KG1 (cell line): Measurements from ENCODE around the gene SORCS3.

Experiments used
- DNase-seq: peaks from one replicate; lab custom pipeline; 2025; lab: John Stamatoyannopoulos, UW

The SORCS3 gene

DNA sequence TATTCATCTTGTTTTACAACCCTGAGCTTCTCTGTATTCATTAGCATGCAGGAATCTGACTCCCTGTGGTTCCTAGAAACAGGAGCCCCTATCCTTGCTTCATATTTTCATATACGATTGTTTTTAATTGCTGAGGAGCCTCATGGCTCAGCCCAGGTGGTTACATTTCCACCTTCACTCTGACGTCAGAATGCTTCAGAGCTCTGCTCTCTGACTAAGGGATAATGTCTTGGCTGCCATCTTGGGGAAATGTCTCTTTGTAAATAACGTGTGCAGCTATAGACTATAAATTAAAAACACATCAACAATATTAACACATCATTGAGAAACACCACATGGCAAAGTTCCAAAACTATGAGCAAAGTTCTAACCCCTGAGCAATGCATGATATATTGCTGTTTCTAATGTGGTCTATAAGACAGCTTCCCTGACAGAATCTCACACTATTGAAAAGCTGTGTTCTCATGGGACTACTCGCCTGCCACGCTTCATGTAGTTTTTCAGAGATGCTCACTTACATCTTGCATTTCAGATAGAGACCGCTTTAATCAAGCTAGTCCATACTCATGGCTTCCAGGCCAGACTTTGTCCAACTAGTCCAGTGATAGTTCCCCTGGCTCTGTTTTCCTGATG lies 227.0 kb downstream of the SORCS3 start:
- DNase-seq: no peak

DNA sequence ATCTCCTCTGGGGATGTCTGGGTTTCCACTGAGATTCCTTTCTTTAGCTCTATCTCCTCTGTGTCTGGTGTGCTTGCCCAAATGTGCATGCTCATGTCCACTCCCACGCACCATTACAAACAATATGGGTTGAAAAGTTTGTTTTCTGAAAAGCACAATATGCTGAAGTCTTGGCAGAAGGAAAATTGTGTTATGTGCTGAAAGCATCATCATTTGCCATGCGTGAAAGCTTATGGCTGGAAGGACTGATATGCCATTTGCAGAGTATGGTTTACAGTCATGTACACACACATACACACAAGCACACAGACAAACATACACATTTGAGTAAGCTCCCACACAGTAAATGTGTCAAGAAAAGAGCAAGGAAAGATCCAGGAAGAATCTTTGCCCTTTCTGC lies 231.6 kb downstream of the SORCS3 start:
- no peak for DNase-seq

DNA sequence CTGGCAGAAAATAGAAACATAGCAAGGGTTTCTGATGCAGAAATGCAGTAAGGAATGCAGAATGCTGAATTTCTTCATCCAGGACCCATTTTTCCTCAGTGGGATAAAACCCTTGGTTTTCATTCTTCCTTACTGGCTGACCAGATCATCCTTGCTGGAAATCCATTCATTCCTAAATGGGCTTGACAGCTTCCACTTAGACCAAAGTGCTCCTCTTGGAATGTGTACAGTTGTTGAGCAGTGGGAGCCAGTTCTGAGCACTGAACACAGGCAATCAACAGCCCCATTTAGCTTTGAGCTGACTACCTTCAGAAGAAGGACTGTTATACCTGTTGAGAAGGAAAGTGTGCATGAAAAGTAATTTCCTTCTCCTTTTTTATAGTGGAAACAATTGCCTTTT lies 232.1 kb downstream of the SORCS3 start:
- DNase-seq: no peak

DNA sequence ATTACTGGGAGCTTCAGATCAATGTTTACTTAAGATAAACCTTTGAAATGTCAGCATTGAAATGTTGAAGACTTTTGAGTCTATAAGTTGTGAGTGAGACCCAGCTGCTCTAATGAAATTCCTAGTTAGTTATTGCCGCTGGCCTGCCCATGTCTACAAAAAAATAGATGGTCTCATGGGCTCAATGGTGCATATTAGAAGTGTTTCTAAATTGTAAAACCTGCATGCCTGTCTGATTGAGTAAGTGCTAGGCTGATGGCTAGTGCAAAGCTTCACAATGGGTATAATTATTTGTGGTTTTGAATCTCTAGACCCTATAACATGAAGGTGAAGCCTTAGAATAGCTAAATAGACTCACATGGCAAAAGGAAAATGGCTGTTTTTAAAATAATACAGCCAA lies 234.5 kb downstream of the SORCS3 start:
- no peak for DNase-seq

DNA sequence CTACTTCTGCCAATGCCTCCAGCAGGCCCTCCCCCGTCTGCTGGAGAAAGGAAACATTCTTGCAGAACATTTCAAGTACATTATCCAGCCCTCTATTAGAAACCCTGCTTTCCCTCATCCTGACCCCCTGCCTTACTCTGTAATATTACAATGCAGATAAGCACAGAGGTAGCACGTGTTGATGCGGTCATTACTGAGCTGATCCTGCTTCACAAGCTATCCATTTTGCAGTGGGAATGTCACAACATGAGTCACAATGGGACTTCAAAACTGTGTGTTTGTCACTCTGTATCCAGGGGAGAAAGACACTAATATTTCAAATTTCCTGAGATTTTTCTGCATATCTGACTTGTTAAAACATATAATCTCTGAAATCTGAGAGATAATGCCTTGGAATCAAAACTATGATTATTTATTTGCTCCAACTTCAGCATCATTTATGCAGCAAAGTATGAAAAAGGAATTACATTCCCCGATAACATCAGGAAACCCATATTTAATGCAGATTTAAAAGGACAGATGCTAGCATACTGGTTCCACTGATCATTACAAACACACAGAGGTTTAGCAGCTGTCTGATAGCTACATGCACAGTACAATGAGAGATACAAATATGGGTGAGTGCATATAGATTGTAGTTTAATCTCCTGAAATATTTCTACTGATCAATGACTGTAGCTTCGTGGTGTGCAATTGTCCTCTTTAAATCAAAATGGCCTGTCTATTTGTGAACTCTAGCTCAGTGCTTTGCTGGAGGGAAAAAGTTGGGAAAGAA lies 239.7 kb downstream of the SORCS3 start:
- DNase-seq: no peak

DNA sequence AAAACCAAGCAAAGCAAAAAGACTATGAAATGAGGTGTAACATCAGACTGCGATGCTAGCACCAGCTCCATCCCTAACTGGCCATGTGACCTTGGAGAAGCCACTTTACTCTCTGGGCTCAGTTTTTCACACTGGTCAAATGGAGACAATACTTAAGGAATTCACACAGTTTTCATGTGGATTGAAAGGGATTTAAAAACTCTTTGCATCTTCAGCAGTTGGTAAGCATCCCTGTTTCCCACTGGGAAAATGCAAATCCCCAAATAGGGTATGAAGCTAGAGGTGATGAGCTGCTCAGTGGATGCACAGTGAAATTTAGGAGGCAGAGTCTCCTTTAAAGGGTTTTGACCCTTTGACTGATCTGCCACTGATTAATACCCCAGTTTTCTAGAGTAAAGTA lies 240.7 kb downstream of the SORCS3 start:
- no peak for DNase-seq

DNA sequence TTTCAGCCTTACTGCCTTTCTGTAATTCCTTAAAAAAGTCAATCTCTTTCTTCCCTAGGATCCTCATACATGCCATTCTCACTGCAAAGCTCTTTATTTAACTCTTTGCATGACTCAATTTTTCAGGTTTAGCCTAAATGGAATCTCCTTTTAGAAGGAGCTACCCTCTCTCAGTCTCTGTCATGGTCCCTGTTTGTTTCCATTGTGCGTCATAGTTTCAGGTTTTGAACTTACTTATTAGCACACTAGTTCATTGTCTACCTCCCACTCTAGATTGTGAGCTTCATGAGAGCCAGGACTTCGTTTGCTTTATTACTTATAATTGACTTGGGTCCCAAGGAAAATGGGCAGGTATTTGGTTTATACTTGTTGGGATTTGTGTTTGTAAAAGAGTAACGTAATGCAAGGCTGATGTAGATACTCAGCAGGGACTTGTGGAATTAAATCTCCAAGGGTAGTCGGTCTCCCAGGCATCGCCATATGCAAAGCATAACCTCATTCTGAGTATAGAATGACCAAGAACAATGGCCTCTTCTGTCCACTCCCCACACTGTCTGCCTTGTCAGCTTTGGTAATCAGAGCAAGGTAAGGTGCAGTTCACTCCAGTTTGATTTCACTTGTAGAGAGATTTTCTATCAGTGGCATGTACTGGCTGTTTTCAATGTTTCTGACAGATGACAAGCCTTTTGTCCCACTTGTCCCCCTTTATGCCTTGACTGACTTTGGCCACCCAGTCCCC lies 252.0 kb downstream of the SORCS3 start:
- no peak for DNase-seq

DNA sequence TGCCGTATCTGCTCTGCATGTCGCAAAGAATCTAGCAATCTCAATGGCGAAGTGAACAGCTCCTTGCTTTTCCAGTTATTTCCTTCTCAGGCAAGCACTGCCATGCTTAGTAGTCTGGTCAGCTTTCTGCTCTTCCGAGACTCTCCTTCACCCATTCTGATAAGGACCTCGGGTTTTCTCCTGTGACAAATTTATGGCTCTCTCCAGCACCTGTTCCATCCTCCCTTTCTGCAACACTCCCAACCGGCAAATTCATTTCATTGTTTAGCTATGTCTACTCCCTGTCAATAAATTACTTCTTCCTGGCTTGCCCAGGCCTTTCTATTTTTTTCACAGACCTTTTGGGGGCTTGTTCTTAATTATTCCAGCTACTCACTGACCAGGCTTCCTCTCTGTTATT lies 252.6 kb downstream of the SORCS3 start:
- DNase-seq: no peak

DNA sequence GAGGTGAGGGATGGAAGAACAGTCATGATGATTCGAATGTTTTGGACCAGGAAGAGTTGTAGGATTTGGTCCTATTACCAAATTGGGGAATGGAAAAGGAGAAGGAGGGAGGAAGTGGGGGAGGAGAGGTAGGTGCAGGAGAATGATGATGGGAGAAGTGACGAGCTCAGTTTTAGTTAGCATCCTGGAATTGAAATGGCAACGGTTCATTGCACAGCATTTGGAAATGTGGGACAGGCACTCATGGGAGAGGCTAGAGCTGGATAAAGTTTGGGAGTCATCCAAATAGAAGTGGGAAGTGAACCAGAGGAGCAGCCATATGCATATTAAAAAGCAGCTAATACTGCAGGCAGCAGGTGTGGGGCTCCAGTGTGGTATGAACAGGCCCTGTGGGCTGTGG lies 253.6 kb downstream of the SORCS3 start:
- no peak for DNase-seq

DNA sequence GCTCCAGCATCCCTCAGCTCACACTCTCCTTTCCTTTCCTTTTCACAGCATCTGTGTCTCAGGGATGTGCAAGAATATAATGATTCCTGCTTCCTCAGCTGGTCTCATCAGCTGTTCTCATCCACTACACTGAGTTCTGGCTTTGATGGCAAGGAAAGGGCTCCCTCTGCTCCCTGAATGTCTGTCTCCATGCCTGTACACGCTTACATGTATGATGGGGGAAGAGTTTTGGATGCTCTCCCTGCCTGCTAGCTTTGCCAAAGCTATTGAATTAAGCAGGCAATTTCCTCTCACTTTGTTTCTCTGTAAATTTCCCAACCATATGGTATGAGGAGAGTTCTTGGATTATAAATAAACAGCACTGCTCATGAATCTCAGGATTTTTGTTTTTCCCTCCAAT lies 254.5 kb downstream of the SORCS3 start:
- DNase-seq: no peak

DNA sequence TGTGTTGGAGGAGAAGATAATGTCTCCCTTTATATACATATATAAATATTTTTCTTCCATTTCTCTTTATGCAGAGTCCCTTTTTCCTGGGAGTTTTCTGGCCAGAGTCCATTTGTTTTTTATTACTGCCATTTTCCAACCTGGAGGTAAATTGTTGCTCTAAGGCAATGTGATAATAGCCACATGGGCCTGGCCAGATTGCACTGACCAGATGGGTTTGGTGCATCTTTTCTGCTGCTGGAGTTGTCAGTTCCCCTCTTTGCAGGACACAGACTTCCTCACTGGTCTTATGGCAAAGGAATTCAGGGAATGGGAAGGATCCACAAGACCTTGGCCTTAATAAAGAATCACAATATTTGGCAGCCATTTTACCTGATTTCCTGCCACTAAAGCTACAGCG lies 254.9 kb downstream of the SORCS3 start:
- DNase-seq: no peak

DNA sequence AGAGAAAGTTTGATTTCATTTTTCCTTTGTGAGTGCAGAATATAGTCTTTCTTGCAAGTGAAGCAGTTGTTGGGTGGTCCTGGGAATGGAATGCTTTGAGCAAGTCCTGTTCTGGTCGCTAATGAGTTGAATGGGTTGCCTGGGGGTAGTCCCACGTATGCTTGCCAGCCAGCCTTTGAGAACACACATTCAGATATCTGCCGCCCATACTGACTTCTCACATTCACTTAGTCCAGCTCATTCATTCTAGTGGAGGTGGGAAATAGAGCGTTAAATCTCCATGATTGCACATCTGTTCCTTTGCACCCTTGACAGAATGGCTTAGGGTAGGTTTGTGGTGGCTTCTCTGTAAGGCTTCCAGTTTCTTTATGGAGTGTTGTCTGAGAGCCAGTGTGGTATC lies 256.6 kb downstream of the SORCS3 start:
- no peak for DNase-seq

DNA sequence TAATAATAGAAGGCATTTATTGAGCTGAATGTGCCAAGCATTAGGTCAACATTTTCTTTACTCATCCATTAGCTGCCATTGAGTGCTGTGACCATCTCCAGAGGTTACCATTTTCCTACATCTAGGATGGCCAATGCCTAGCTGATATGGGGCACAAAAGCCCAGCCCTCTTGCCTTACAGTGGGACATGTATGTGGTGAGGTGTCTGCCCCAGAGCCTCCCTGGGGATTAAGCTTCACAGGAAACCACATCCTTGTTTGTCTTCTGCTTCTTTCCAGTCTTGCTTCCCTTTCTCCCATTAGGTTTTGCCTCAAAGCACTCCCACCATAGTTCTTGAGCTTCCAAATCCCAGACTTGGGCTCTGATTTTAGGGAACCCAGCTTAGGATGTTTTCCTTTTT lies 258.7 kb downstream of the SORCS3 start:
- DNase-seq: no peak

DNA sequence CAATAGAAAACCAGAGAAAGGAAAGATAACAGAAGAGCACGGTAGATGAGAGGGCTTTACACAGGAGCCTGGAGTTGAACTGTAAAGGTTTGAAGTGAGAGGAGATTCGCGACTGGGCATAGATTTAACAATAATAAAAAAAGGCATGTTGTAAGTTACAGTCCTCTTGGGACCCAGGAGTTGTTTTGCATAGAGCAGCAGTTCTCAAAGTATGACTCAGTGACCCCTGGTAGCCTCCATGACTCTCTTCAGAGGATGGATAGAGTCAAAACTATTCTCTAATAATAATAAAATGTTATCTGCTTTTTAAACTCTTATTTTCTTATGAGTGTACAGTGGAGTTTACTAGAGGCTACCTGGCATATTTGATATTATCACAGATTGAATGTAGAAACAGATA lies 262.3 kb downstream of the SORCS3 start:
- no peak for DNase-seq

DNA sequence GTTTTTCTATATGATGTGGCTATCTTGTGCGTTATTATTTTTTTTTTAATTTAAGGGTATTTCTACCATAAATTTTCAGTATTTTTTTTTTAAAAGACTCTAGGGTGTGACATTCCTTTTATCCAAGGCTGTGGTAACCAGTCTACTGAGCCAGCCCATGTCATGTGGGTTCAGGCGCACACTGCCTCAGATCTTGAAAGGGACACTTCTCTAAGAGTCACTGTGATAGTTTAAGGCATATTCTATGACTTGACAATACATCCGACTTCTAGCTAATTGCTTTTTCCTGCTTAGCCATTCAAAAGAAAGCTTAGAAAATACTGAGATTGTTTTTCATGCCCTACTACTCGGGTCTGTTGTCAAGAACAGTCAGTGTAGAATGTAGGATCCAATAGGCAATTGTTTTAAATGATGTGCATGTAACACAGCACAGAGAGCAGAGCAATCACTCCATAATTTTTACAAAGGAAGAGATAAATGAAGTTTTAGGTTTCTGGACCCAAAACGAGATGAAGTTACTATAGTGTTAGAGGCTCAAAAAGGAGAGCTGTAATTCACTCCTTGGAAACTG lies 263.7 kb downstream of the SORCS3 start:
- DNase-seq: no peak

DNA sequence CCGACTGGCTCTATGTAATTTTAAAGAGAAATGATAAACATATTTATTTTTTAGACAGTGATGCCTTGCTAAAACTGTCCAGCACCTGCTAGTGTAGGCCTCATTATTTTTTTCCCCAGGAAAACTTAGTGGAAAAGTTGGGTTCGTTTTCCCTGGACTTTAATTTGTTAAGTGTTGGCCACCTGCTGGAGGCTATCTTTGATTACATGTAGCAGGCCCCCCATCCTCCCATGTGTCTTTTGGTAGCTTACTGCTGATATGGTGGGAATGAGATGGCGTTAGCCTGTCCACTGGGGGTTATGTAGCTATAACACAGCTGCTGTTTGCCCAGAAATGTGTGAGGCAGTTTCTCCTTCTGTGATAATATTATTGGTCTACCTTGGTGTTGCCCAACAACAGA lies 265.0 kb downstream of the SORCS3 start:
- DNase-seq: no peak

DNA sequence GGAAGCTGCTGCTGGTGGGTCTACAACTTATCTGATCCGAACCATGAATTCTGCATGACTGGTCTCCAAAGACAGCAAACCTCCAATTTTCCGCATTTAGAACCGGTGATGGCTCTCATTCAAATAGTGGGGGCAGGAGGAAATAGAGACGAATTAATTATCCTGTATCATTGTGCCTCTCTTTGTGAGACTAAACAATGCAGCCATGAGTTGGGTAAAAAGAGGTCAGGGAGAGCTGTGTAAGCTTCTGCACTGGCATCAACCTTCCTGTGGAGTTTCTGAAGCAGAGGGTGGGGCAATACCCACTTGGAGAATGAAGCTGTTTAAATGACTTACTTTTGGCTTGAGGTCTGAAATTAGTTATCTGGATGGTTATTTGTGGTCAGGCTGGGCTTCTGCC lies 266.4 kb downstream of the SORCS3 start:
- no peak for DNase-seq

DNA sequence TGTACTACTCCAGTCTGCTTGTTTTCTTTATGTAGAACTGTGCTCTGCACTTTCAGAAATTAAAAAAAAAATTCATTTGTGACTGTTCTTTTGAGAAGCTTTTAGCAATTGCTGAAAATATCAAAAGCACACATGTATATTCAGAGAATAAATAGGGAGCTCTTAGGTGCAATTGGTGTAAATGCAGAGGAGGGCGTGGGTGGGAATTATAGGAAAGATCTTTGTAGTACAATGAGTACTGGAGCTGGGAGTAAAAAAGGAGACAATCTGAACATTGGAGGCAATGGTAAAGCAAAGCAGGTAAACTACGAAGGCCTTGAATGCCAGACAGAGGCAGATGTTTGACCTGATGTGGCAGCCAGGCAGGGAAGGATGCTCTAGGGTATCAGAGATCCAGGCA lies 267.5 kb downstream of the SORCS3 start:
- no peak for DNase-seq

DNA sequence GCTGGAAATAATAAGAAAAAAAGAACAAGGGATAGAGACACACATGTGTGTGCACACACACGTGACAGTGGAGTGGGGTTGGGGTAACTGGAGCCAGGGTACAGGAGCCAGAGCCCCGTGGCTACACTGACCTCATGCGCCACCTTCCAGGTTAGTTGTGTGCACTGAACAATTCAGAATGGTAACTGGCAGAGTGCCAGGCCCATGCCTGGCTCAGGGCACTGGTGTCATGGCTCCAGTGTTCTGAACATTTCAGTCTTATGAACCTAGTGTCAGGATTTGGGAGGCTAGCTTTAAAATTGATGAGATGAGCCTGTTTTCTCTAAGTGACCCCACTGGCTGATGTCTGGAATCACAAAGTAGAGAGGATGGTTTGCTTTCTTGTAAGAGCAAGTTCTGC lies 269.6 kb downstream of the SORCS3 start:
- DNase-seq: no peak

DNA sequence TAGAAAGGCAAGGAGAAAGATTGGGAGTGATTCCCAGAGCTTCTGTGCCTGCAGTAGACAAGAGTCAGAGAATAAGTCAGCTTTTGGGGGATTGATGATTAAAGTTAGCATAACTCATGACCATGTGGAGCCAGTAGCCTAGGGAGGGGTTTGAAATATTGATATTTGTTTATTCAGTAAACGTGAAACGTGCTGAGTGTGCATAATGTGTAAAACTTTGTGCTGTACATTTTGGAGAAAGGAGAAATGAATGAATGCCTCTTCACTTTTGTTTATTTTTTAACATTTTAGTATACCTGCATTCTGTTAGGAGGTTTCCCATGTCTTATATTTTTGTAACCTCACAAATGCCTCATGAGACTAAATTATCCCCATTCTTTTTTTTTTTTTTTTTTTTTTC lies 272.3 kb downstream of the SORCS3 start:
- no peak for DNase-seq

DNA sequence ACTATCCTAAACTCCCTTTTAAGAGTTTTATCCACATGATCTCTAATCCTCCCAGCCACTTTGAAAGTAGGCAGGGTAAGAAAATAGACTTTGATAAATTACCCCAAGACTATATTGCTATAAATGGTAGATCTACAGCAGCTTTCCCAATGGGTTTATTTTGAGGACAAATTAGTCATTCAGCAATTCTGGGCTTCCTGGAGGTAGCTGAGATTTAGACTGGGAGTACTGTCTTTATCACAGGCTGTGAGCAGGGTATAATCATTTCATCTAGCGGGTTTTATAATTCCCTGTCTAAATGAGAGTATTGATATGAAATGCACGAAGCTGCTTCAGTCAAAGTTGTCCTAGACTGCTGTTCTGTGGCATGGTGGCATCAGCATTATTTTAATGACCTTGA lies 279.4 kb downstream of the SORCS3 start:
- DNase-seq: no peak

DNA sequence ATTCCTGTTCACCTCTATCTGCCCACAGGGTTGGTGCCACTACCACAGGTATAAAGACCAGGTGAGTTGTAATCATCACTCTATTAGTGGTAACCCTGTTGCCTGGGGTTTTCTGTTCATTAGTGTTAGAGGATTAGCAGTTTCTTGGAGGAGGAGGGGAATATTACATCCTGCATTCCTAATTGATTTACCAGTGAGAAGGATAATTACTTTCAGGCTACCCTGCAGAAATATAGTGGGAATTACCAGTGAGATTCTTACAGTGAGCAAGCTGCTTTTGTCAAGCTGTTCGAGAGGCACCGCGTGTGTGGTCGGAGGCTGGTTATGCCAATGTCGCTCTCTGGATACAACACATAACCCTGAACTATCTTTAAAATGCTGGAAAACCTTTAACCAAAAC lies 280.7 kb downstream of the SORCS3 start:
- DNase-seq: no peak

DNA sequence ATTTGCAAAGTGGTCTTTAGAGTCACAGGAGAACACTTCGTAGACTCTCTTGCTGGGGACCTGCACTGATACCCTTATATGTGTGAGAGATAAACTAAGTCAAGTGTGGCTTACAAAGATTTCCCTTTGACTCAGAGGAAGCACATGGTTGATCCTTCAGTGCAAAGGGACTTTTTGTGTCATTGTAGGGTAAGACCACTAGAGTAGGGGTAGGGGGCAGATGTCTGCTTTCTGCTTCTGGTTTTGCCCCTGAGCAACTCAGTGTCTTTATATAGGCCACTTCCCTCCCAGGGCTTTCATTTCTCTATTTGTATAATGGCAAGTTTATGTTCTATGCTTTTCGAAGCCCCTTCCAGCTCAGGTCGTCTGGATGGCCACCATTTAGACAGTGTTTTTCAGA lies 281.7 kb downstream of the SORCS3 start:
- no peak for DNase-seq
